ENCODE data around the gene ABCA8. TPM values are rescaled to one million over a fixed set of nuclear protein-coding genes. Genes with fewer than 3 reads are reported as not detected.

Gene ABCA8
- total and polyA plus RNA-seq, 8 donors: 22.7 to 145 (median 99.9) TPM

DNA sequence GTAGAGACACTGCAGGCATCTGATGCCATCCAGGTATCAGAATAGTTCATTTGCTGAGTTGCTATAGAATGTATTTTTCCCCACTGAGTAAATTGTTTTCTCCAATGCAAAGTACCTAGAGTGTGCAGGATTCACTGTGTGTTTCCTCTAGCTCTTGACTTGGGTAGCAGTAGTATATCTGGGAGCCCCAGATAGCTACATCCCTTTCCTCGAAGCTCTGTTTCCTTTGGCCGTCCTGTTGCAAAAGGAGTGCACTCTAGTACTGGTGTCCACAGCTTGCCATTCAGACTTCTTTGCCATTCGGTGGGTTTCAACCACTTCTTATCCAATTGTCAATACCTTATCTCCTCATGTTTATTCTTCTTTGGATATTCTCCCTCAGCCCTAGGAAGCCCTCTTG is 12.8 kb downstream of the ABCA8 start:
- no peak overlapping the region for H3K4me3 ChIP-seq
- intact Hi-C loops (cut with DNase I): no loop called here
- no peak for ATAC-seq
- H3K27me3 ChIP-seq: no peaks in the 10 kb centered on the region
- DNase-seq: no peak
- no peak overlapping the region for H3K27ac ChIP-seq
- TF ChIP-seq, protein P1, sequence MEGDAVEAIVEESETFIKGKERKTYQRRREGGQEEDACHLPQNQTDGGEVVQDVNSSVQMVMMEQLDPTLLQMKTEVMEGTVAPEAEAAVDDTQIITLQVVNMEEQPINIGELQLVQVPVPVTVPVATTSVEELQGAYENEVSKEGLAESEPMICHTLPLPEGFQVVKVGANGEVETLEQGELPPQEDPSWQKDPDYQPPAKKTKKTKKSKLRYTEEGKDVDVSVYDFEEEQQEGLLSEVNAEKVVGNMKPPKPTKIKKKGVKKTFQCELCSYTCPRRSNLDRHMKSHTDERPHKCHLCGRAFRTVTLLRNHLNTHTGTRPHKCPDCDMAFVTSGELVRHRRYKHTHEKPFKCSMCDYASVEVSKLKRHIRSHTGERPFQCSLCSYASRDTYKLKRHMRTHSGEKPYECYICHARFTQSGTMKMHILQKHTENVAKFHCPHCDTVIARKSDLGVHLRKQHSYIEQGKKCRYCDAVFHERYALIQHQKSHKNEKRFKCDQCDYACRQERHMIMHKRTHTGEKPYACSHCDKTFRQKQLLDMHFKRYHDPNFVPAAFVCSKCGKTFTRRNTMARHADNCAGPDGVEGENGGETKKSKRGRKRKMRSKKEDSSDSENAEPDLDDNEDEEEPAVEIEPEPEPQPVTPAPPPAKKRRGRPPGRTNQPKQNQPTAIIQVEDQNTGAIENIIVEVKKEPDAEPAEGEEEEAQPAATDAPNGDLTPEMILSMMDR (IDR thresholded peaks at IDR 0.05): no peak
- no peaks in the 10 kb centered on the region for H3K36me3 ChIP-seq
- H3K4me1 ChIP-seq: no peaks in the 10 kb centered on the region
- H3K9me3 ChIP-seq: peaks cover 0 to 5% of the 10 kb centered on the region in 2 donors

- Histone ChIP-seq H3K36me3 (no peaks in the 10 kb centered on the region), H3K27ac (no peak overlapping the region), H3K9me3 (peaks cover 0 to 5% of the 10 kb centered on the region in 2 donors), H3K27me3 (no peaks in the 10 kb centered on the region), H3K4me3 (no peak overlapping the region), H3K4me1 (no peaks in the 10 kb centered on the region)
- DNase-seq: no peak
- intact Hi-C loops (cut with DNase I): no loop called here
- no peak for ATAC-seq
- TF ChIP-seq, protein P1 (IDR thresholded peaks at IDR 0.05): no peak
Measured at GRCh38 chr17:68941761-68942160, 13.4 kb downstream of the ABCA8 start.

DNA sequence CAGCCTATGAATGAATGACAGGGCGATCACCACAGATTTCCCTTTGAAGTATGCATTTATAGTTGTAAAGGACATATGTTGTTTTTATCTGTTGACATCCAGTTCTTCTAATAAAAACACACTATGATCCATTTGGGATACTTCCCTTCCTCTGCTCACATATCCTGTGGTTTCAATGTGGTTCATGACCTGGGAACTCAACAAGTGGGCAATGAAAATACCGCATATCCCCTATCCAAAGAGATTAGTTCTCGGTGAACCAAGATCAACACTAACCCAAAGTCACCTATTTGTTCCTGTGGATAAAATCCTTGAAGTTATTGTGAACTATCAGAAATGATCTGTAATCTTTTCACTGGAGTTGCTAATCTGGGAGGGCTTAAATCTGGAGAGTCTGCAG is 16.0 kb downstream of the ABCA8 start:
- no peak overlapping the region for H3K27ac ChIP-seq
- H3K4me3 ChIP-seq: no peak overlapping the region
- ATAC-seq (no peak), DNase-seq (no peak)
- TF ChIP-seq, protein P1 (IDR thresholded peaks at IDR 0.05): no peak
- H3K27me3 ChIP-seq: no peaks in the 10 kb centered on the region
- no peaks in the 10 kb centered on the region for H3K36me3 ChIP-seq
- peaks cover 0 to 5% of the 10 kb centered on the region in 2 donors for H3K9me3 ChIP-seq
- no peaks in the 10 kb centered on the region for H3K4me1 ChIP-seq
- intact Hi-C loops (cut with DNase I): no loop called here

DNA sequence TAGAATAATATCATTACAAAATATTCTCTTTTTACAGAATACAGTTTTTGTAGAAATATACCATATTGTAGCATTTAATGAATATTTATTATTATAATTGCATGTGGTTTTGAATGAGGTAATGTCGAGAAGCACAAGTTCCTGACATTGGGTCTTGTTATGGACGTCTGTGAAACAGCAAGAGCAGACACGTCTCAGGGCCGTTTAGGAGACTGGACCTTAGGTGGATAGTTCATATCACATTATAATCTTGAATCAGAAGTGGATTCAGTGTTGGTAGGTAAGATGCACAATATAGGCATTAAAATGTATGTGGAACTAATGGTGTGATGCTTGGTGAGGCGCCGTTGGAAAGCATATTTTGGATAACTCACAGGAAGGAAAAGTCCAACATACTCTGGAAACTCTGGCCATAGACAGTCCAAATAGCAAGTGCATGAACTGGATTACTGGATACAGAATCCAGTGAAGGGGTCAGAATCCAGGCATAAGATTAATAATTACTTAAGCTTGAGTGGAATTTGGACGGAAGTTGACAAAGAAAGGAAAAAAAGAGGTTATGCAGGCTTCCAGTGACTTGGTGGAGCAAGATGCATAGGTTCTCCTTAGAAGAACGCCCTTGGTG is 17.2 kb downstream of the ABCA8 start:
- Histone ChIP-seq H3K4me3 (no peak overlapping the region), H3K9me3 (no peaks in the 10 kb centered on the region), H3K27me3 (no peaks in the 10 kb centered on the region), H3K27ac (no peak overlapping the region), H3K36me3 (no peaks in the 10 kb centered on the region), H3K4me1 (no peaks in the 10 kb centered on the region)
- DNase-seq (no peak), ATAC-seq (no peak)
- TF ChIP-seq, protein P1 (IDR thresholded peaks at IDR 0.05): no peak
- intact Hi-C loops (cut with DNase I): no loop called here

DNA sequence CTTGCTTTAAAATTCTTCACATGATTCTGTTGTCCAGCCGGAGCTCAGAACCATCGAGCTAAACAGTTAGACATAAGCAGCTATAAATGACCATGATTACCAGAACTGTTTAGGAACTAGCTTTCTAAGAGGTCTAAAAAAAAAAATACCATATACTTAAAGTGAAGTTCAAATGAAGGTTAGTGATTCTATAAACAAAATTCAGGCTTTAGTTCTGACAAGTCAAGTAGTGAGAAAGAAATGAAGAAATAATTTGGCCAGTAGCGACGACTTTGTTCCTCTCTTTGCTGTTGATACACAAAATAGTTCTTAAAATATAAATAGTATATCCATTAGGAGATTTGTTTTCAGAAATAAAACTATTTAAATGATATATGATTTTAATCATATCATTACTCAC is 27.7 kb downstream of the ABCA8 start:
- ATAC-seq: no peak
- Histone ChIP-seq H3K4me1 (no peaks in the 10 kb centered on the region), H3K4me3 (no peak overlapping the region), H3K27me3 (no peaks in the 10 kb centered on the region), H3K36me3 (no peaks in the 10 kb centered on the region), H3K9me3 (no peaks in the 10 kb centered on the region), H3K27ac (no peak overlapping the region)
- peak in 2 of 4 donors; percentile 13 to 41 for DNase-seq
- intact Hi-C loops (cut with DNase I): no loop called here
- TF ChIP-seq, protein P1 (IDR thresholded peaks at IDR 0.05): no peak
